HepG2 (cell line): ENCODE results near the gene PTCD2. TPM values are rescaled to one million over a fixed set of nuclear protein-coding genes. Genes with fewer than 3 reads are reported as not detected.

Source experiments
- ATAC-seq: fragments of 200-7000 bp; cut with Tn5 transposase; 3 replicates; pipeline ENCODE4 v1.9.1; 2020; ENCODE audit warnings: mild to moderate bottlenecking, moderate library complexity
- BruUV-seq: library from RNA; stranded (reverse); fragments of 400-500 nt; replicated peaks from 2 replicates; lab custom pipeline; 2021; lab: Mats Ljungman, UMichigan
- CTCF ChIA-PET: fragments of 300-600 bp; formaldehyde crosslinking; extraction: SDS; loops from one replicate; lab custom pipeline; 2021; ENCODE audit warnings: low total read pairs, inconsistent platforms, low intra/inter-chr PET ratio; lab: Yijun Ruan, JAX
- POLR2A ChIA-PET: fragments of 350-600 bp; sonication (Branson Sonifier 250); formaldehyde crosslinking; loops from one replicate; lab custom pipeline; 2020; ENCODE audit warnings: antibody characterized with exemption, inconsistent platforms; lab: Yijun Ruan, JAX
- DNase-seq: peaks from one replicate; pipeline ENCODE4 v3.0.0-alpha.2; 2015; ENCODE audit warnings: low spot score
- FAIRE-seq: peaks from 3 replicates; lab custom pipeline; 2011; peaks lifted over from hg19 to GRCh38; lab: Jason Lieb, UNC
- H2AFZ ChIP-seq: one replicate; pipeline ENCODE4 v1.6.1; 2011; ENCODE audit warnings: low read length, inconsistent platforms
- H3K27ac ChIP-seq: fragments of 300-600 bp; 3 replicates; pipeline ENCODE4 v1.8.0; 2011; ENCODE audit warnings: mixed run types, mild to moderate bottlenecking, mixed read lengths, low read length, inconsistent platforms; ENCODE audit not compliant: insufficient read depth; ENCODE audit errors: extremely low read length
- H3K27me3 ChIP-seq, 2 experiments: fragments of 200-600 bp in 1 of 2; 2 replicates in 1 of 2; 3 replicates in 1 of 2; pipeline versions ENCODE4 v1.6.0 to v1.8.0; 2011; ENCODE audit warnings: low read length in 2 of 2, mild to moderate bottlenecking in 2 of 2, moderate library complexity in 2 of 2, inconsistent platforms in 1 of 2; ENCODE audit not compliant: insufficient read depth in 2 of 2, control insufficient read depth in 1 of 2
- H3K36me3 ChIP-seq, 2 experiments: fragments of 200-600 bp in 1 of 2; replicated peaks in 1 of 2; 2 replicates in 1 of 2; 3 replicates in 1 of 2; pipeline versions ENCODE4 v1.5.1 to v1.8.0; 2011; ENCODE audit warnings: low read length in 2 of 2, inconsistent platforms in 1 of 2; ENCODE audit not compliant: insufficient read depth in 2 of 2, control insufficient read depth in 1 of 2
- H3K4me1 ChIP-seq: 2 replicates; pipeline ENCODE4 v1.5.1; 2012; ENCODE audit warnings: low read length, inconsistent platforms; ENCODE audit not compliant: insufficient read depth
- H3K4me2 ChIP-seq: 2 replicates; pipeline ENCODE4 v1.6.0; 2011; ENCODE audit warnings: low read depth, low read length, inconsistent platforms
- H3K4me3 ChIP-seq, 3 experiments: fragments of 200-600 bp in 1 of 3; sonication (generic), shearing (Covaris generic) in 1 of 3; replicated peaks in 1 of 3; 2 replicates each; pipeline ENCODE4 v1.5.1; 2011 to 2016; ENCODE audit warnings: low read length in 3 of 3, inconsistent platforms in 2 of 3, low read depth in 2 of 3, mild to moderate bottlenecking in 2 of 3, control low read depth in 1 of 3, mixed read lengths in 1 of 3; ENCODE audit not compliant: insufficient read depth in 1 of 3
- H3K79me2 ChIP-seq: one replicate; pipeline ENCODE4 v1.6.1; 2011; ENCODE audit warnings: low read length, inconsistent platforms; ENCODE audit not compliant: insufficient read depth
- H3K9ac ChIP-seq: 2 replicates; pipeline ENCODE4 v1.6.0; 2011; ENCODE audit warnings: mild to moderate bottlenecking, low read depth, low read length, inconsistent platforms; ENCODE audit not compliant: insufficient read depth
- H3K9me3 ChIP-seq: 2 replicates; pipeline ENCODE4 v1.5.1; 2012; ENCODE audit warnings: mild to moderate bottlenecking, low read length
- H4K20me1 ChIP-seq: 2 replicates; pipeline ENCODE4 v1.6.0; 2011; ENCODE audit warnings: inconsistent platforms, mild to moderate bottlenecking, low read length, moderate library complexity; ENCODE audit not compliant: insufficient read depth
- DNMT1 ChIP-seq: sonication (generic); formaldehyde crosslinking; IDR thresholded peaks from 2 replicates; pipeline ENCODE4 v1.5.1; 2020; ENCODE audit warnings: mild to moderate bottlenecking, missing genetic modification reagents
- HOXA5 ChIP-seq: sonication (generic); formaldehyde crosslinking; IDR thresholded peaks from 2 replicates; pipeline ENCODE4 v1.4.0; 2020; ENCODE audit warnings: missing genetic modification reagents
- MAFF ChIP-seq: IDR thresholded peaks from 2 replicates; pipeline ENCODE4 v1.6.1; 2011; ENCODE audit warnings: low read depth, low read length, improper control_type of control experiment
- MIXL1 ChIP-seq: IDR thresholded peaks from 2 replicates; pipeline ENCODE4 v1.6.1; 2016
- MTF1 ChIP-seq: sonication (generic); formaldehyde crosslinking; IDR thresholded peaks from 2 replicates; pipeline ENCODE4 v1.5.0; 2020; ENCODE audit warnings: missing genetic modification reagents
- PLRG1 ChIP-seq: fragments of 450-650 bp; conservative IDR thresholded peaks from 2 replicates; pipeline ENCODE4 v1.6.1; 2016
- RXRB ChIP-seq: IDR thresholded peaks from 2 replicates; pipeline ENCODE4 v1.6.1; 2016; ENCODE audit warnings: borderline replicate concordance, missing genetic modification reagents, missing compliant biosample characterization
- SMYD3 ChIP-seq: sonication (generic); formaldehyde crosslinking; IDR thresholded peaks from 2 replicates; pipeline ENCODE4 v1.8.1; 2023; ENCODE audit warnings: mild to moderate bottlenecking, missing genetic modification reagents
- ZNF264 ChIP-seq: sonication (generic); formaldehyde crosslinking; IDR thresholded peaks from 2 replicates; pipeline ENCODE4 v1.4.0; 2020; ENCODE audit warnings: missing genetic modification reagents
- ZNF547 ChIP-seq: sonication (generic); formaldehyde crosslinking; IDR thresholded peaks from 2 replicates; pipeline ENCODE4 v1.5.1; 2020; ENCODE audit warnings: mild to moderate bottlenecking, missing genetic modification reagents
- WGBS: methylation state at CpG from one replicate; pipeline ENCODE4 v1.1.6; 2017; ENCODE audit warnings: low lambda C conversion rate; 5-methylcytosine and 5-hydroxymethylcytosine counted together
- in situ Hi-C: cut with HindIII; loops from 2 replicates; pipeline ENCODE4 v1.10.0; 2017; ENCODE audit warnings: low pct_unique_long_range_greater_than_20kb; ENCODE audit not compliant: extremely low pct_ligation_motif_present
- intact Hi-C: fragments of 100-400 bp; cut with micrococcal nuclease; formaldehyde crosslinking; loops from one replicate; pipeline ENCODE4 v1.10.0; 2022; ENCODE audit not compliant: unreplicated experiment
- polyA plus RNA-seq, 8 experiments: library from polyadenylated mRNA; depleted of rRNA in 3 of 8; stranded (reverse) in 7 of 8; unstranded in 1 of 8; fragments of >200 nt; fragmentation: Illumina TruSeq in 4 of 8; extraction: Trizol in 4 of 8; gene quantifications; 2 replicates each; pipeline versions ENCODE4 v1.2.1 to v1.2.3, GENCODE V29; 2011 to 2016; ENCODE audit warnings: low read depth in 4 of 8, missing spikeins in 1 of 8, mixed read lengths in 1 of 8; ENCODE audit not compliant: insufficient read depth in 1 of 8
- total RNA-seq, 5 experiments: library from RNA; depleted of rRNA; stranded (reverse); fragments of >200 nt; fragmentation: Illumina TruSeq; extraction: Trizol; gene quantifications; 2 replicates each; pipeline ENCODE4 v1.2.3, GENCODE V29; 2016; ENCODE audit warnings: low read depth in 1 of 5
- TF ChIP-seq, protein P1 (sequence below): IDR thresholded peaks from 2 replicates; pipeline ENCODE4 v1.6.1; 2016; ENCODE audit warnings: low read depth, missing genetic modification reagents, missing compliant biosample characterization
- TF ChIP-seq, protein P2 (sequence below): sonication (generic); formaldehyde crosslinking; IDR thresholded peaks from 2 replicates; pipeline ENCODE4 v1.9.0; 2021; ENCODE audit warnings: missing genetic modification reagents, mild to moderate bottlenecking, borderline replicate concordance

Gene PTCD2
- total and polyA plus RNA-seq, 2 of the 13 experiments (the other 11 are each of a cell fraction or from before 2014, with no cell fraction given), result 5.3 to 6.4 TPM

DNA sequence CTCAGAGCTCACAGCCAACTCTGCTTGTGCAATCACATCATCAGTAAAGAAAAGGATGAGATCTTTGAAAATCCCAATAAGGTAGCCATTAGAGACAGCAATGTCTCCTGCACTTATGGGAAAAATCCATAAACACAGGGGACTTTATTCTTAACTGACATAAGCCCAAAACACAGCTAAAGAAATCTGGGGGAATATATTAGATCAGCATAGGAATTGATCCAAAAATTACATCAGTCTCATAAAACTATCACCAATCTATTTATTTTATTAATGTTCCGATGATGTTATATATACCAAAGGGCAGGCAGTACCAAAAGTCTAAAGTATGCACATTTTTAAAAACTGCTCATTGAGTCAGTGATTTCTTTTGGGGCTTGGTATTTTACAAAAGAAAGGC is 7.0 kb upstream of the PTCD2 start:
- no peaks in the 10 kb centered on the region for H3K9me3 ChIP-seq
- TF ChIP-seq DNMT1 (CRISPR knock-in tag), result no peak
- no peak for TF ChIP-seq HOXA5
- no peak for TF ChIP-seq PLRG1
- FAIRE-seq (no peak), DNase-seq (no peak), ATAC-seq (no peak)
- no peak overlapping the region for H3K27ac ChIP-seq
- no peak overlapping the region for H3K4me2 ChIP-seq
- peaks cover 30% of the 10 kb centered on the region for H3K79me2 ChIP-seq
- H4K20me1 ChIP-seq, result no peaks in the 10 kb centered on the region; the same call in 1 of the 2 replicates
- in situ Hi-C loops, result loop anchor here (25.0 kb wide), 1 partner anchor 526 kb away; no protein-coding TSS in a partner anchor
- intact Hi-C loops, result no loop called here
- no peak overlapping the region for H3K4me3 ChIP-seq
- no peak overlapping the region for H3K9ac ChIP-seq
- no peaks in the 10 kb centered on the region for H3K27me3 ChIP-seq
- CTCF ChIA-PET, result no interaction called here
- no TSS peak for BruUV-seq
- POLR2A ChIA-PET, result no interaction called here
- no peak overlapping the region for H2AFZ ChIP-seq
- H3K4me1 ChIP-seq, result peaks cover 30% of the 10 kb centered on the region
- WGBS, result 98% methylated on average over 1 of the region's 1 CpG
- H3K36me3 ChIP-seq, result peaks cover 4 to 37% of the 10 kb centered on the region in 2 experiments

DNA sequence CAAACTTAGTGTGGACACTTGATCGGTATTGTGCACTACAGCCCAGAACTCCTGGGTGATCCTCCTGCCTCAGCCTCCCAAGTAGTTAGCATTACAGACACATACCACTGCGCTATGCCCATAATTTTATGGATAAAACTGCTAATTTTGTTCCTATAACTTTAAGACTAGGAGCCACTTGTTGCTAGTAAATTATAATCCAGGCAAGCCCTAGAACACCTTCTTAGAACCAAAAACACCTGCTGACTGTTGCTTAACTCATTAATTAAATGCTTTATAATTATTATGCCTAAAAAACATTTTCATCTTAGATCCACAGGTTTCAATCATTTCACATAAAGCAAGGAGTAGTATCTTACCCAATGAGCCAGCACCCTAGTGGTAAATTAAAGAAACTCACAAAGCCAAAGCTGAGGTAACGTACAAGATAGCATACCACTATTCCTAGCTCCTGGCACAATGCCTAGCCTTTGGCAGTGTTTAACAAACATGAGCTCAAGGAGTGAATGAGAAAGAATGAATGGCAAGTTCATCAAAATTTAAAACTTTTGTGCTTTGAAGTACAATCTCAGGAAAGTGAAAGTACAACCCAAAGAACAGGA is 5.5 kb upstream of the PTCD2 start:
- Histone ChIP-seq H3K9me3 (no peaks in the 10 kb centered on the region), H3K9ac (no peak overlapping the region), H3K79me2 (peaks cover 42% of the 10 kb centered on the region), H3K27me3 (no peaks in the 10 kb centered on the region; a peak in 1 of 5 replicates), H2AFZ (no peak overlapping the region), H3K4me3 (no peak overlapping the region), H3K4me1 (peaks cover 32% of the 10 kb centered on the region), H4K20me1 (no peaks in the 10 kb centered on the region; the same call in 1 of the 2 replicates), H3K4me2 (peak overlapping the region; percentile 8; the same call in 1 of the 2 replicates), H3K36me3 (peaks cover 2 to 29% of the 10 kb centered on the region in 2 experiments), H3K27ac (no peak overlapping the region)
- WGBS, result 91% methylated on average over 3 of the region's 3 CpGs
- ATAC-seq (peak; percentile 76), DNase-seq (peak; percentile 71), FAIRE-seq (no peak)
- BruUV-seq, result no TSS peak
- intact Hi-C loops, result no loop called here
- in situ Hi-C loops, result loop anchor here (25.0 kb wide), 1 partner anchor 527 kb away; no protein-coding TSS in a partner anchor
- ChIA-PET POLR2A (no interaction called here), CTCF (no interaction called here)
- TF ChIP-seq RXRB (CRISPR knock-in tag) (no peak), MAFF (no peak), ZNF547 (no peak), ZNF264 (CRISPR knock-in tag) (no peak), MIXL1 (CRISPR knock-in tag) (no peak), MTF1 (CRISPR knock-in tag) (no peak), SMYD3 (CRISPR knock-in tag) (no peak)
- TF ChIP-seq, protein P1, sequence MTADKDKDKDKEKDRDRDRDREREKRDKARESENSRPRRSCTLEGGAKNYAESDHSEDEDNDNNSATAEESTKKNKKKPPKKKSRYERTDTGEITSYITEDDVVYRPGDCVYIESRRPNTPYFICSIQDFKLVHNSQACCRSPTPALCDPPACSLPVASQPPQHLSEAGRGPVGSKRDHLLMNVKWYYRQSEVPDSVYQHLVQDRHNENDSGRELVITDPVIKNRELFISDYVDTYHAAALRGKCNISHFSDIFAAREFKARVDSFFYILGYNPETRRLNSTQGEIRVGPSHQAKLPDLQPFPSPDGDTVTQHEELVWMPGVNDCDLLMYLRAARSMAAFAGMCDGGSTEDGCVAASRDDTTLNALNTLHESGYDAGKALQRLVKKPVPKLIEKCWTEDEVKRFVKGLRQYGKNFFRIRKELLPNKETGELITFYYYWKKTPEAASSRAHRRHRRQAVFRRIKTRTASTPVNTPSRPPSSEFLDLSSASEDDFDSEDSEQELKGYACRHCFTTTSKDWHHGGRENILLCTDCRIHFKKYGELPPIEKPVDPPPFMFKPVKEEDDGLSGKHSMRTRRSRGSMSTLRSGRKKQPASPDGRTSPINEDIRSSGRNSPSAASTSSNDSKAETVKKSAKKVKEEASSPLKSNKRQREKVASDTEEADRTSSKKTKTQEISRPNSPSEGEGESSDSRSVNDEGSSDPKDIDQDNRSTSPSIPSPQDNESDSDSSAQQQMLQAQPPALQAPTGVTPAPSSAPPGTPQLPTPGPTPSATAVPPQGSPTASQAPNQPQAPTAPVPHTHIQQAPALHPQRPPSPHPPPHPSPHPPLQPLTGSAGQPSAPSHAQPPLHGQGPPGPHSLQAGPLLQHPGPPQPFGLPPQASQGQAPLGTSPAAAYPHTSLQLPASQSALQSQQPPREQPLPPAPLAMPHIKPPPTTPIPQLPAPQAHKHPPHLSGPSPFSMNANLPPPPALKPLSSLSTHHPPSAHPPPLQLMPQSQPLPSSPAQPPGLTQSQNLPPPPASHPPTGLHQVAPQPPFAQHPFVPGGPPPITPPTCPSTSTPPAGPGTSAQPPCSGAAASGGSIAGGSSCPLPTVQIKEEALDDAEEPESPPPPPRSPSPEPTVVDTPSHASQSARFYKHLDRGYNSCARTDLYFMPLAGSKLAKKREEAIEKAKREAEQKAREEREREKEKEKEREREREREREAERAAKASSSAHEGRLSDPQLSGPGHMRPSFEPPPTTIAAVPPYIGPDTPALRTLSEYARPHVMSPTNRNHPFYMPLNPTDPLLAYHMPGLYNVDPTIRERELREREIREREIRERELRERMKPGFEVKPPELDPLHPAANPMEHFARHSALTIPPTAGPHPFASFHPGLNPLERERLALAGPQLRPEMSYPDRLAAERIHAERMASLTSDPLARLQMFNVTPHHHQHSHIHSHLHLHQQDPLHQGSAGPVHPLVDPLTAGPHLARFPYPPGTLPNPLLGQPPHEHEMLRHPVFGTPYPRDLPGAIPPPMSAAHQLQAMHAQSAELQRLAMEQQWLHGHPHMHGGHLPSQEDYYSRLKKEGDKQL, result no peak
- TF ChIP-seq, protein P2, sequence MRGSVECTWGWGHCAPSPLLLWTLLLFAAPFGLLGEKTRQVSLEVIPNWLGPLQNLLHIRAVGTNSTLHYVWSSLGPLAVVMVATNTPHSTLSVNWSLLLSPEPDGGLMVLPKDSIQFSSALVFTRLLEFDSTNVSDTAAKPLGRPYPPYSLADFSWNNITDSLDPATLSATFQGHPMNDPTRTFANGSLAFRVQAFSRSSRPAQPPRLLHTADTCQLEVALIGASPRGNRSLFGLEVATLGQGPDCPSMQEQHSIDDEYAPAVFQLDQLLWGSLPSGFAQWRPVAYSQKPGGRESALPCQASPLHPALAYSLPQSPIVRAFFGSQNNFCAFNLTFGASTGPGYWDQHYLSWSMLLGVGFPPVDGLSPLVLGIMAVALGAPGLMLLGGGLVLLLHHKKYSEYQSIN (CRISPR knock-in tag), result no peak
